ENCODE data around the gene TNFRSF18.
A peak's percentile ranks its signal among the peaks of the same experiment; 100 is the strongest.

TNFRSF18 gene

GRCh38 chr1:1162597-1163537 lies 43.5 kb downstream of the TNFRSF18 start:
- no peak for DNase-seq

DNA sequence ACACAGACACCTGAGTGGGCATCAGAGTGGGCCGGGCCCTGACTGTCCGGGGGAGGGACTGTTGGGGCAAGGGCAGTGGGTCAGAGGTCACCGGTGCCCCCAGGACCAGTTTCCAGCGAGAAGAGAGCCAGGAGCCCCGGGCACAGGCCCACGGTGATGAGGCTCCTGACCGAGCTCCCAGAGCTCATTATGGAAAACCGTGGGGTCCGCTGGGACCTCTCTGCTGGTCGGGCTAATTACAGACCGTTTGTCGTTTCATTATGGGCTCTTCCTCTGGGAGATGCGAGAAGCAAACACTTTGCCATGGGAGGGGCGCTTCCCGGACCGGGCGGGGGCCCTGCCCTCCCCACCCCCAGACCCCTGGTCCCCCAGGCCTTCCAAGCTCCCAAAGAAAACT lies 44.7 kb downstream of the TNFRSF18 start:
- no peak for DNase-seq

DNA sequence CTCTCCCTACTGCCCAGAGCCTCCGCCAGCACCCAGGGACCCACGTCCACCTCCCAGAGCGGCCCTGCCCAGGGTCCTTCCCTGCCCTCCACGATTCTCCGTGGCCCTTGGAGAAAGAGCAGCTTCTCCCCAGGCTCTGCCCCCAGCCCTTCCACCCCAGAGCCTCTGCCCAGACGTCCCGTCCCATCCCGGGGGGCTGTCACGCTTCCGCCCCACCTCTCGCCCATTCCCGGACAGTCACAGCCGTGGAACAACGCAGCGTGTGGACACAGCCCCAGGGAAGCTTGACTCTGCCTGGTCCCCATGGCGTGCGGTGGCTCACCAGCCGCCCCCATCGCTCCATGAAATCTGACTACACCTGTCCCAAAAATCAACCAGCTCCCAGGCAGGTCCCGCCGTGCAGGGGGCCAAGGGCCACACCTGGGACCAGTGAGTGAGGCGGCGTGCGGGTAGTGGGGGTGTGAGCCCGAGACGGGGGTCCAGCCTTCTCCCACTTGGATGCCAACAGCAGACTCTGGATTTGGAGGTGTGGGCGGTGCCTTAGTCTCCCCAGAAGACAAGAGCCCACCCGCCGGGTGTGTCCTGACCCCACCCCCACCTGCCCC lies 45.2 kb downstream of the TNFRSF18 start:
- DNase-seq: no peak

DNA sequence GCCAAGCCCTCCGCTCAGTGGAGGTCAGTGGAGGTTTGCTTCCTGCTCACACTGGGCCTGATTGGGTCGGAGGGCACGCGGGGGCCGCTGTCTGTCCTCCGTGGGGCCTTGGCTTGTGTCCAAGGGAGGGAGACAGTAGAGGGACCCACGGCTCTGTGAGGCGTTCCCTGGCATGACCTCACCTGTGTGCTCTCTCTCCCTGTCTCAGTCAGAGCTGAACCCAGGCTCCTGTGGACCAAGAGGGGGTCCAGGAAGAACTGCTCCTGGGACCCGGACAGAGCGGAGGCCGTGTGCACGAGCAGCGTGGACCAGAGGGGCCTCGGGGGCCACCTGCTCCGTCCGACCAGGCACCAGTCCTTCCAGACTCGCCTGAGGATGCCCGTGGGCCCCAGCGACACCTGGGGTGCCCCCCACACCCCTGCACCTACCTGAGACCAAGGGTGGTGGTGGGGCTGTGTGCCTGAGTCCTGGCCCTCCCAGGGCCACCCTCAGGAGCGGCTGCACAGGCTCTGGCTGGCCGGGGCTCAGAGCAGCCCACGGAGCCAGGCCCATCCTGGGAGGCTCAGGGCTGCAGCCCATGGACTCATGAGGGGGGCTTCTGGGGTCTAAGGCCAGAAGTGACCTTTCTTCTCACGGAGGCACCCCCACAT lies 46.0 kb downstream of the TNFRSF18 start:
- DNase-seq: no peak

GRCh38 chr1:1157914-1158710 lies 48.3 kb downstream of the TNFRSF18 start:
- DNase-seq: peak; percentile 15

- peak; percentile 89 for DNase-seq
These were observed 48.9 kb downstream of the TNFRSF18 start for GRCh38 chr1:1157426-1157913.

DNA sequence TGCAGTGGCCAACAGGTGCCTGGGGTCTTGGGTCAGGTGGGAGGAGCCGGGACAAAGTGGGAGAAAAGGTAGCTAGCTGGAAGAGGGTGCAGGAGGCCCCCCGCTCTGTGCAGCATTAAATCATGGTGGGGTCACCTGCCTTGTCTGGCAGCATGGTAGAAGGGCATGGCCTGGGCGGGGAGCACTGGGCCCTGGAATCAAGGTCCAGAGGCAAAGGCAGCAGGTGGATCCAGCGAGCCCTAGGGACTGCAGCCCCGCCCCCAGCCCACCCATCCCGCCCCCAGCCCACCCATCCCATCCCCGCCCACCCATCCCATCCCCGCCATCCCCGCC lies 49.4 kb downstream of the TNFRSF18 start:
- no peak for DNase-seq

- no peak for DNase-seq
These were observed 50.0 kb downstream of the TNFRSF18 start for GRCh38 chr1:1156140-1157032.

- DNase-seq: no peak
These were observed 51.1 kb downstream of the TNFRSF18 start for GRCh38 chr1:1155258-1155657.

GRCh38 chr1:1153874-1154273 lies 52.5 kb downstream of the TNFRSF18 start:
- DNase-seq: no peak

Measured in fibroblast of skin of right quadriceps (primary cell).